SH-SY5Y (cell line): ENCODE measurements around the gene ZNF527.

ENCODE experiments used
- GATA2 ChIP-seq: IDR thresholded peaks from 2 replicates; pipeline ENCODE4 v1.6.1; 2011; ENCODE audit warnings: mild to moderate bottlenecking, low read depth, low read length
- GATA3 ChIP-seq: IDR thresholded peaks from 2 replicates; pipeline ENCODE4 v1.6.1; 2011; ENCODE audit warnings: low read depth, mild to moderate bottlenecking, low read length, moderate library complexity

ZNF527 gene

DNA sequence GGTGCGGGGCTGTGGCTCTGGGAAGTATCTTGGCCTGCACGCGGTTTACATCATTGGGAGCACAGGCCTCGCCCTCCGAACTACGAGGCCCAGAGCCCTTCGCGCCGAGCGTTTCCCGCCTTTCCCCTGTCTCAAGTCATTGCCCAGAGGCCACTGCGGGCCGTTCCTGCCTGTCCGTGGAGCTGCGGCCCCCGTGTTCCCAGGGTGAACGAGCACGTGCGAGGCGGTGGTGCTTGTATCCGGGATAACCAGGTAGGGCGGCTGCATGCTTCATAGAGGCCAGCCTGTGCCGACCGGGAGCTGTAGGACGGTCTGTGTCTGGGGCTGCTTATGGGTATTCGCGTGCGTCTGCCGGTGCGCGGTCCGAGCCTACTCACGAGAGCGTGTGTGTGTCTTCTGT is 32.5 kb downstream of the ZNF527 start:
- TF ChIP-seq GATA3, result no peak
- TF ChIP-seq GATA2, result no peak

DNA sequence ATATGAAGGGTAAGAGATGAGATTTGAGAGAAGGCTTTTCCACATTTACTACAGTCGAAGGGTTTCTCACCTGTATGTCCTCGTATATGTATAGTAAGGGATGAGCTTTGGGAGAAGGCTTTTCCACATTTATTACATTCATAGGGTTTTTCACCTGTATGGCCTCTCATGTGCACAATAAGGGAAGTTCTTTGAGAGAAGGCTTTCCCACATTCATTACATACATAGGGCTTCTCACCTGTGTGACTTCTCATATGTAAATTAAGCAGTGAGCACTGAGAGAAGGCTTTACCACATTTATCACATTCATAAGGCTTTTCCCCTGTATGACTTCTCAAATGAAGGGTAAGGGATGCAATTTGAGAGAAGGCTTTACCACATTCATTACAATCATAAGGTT is 41.8 kb downstream of the ZNF527 start:
- TF ChIP-seq GATA2, result no peak
- TF ChIP-seq GATA3, result no peak

DNA sequence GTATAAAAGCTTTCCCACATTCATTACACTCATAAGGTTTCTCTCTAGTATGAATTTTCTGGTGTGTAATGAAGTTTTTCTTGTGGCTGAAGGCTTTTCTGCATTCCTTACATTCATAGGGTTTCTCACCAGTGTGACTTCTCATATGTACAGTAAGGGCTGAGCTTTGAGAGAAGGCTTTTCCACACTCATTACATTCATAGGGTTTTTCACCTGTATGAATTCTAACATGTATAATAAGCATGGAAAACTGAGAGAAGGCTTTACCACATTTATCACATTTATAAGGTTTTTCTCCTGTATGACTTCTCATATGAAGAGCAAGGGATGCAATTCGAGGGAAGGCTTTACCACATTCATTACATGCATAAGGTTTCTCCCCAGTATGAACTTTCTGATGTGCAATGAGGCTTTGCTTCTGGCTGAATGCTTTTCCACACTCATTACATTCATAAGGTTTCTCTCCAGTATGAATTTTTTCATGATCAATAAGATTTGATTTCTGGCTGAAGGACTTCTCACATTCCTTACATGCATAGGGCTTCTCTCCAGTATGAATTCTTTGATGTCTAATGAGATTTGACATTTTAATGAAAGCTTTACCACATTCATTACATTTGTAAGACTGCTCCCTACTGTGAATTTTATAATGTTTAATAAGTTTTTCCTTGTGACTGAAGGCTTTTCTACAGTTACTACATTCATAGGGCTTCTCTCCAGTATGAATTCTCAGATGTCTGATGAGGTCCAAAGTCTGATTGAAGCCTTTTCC is 42.6 kb downstream of the ZNF527 start:
- no peak for TF ChIP-seq GATA3
- TF ChIP-seq GATA2, result no peak
